ENCODE measurements around the gene PROSER2. TPM values are rescaled to one million over a fixed set of nuclear protein-coding genes. Genes with fewer than 3 reads are reported as not detected.

The PROSER2 gene
- polyA plus RNA-seq, 3 donors: 1.2 to 2.2 (median 2.0) TPM

- Mint-ChIP-seq H3K4me3 (no peak overlapping the region), H3K4me1 (peaks cover 10% of the 10 kb centered on the region), H3K27me3 (ENCODE audit: low read depth in 3 of 3) (peaks cover 0 to 4% (median 4%) of the 10 kb centered on the region in 3 donors), H3K36me3 (no peaks in the 10 kb centered on the region), H3K27ac (no peak overlapping the region), H3K9me3 (peaks cover 0 to 3% (median 0%) of the 10 kb centered on the region in 7 donors)
- Histone ChIP-seq H4K20me1 (ENCODE audit: insufficient read depth, low read length) (no peaks in the 10 kb centered on the region), H3K4me1 (ENCODE audit: control insufficient read depth in 1 of 2, insufficient read depth in 2 of 2, low read length in 2 of 2) (peaks cover 0 to 8% of the 10 kb centered on the region in 2 donors), H3K79me2 (ENCODE audit: insufficient read depth, low read length) (no peaks in the 10 kb centered on the region), H3K4me3 (replicated peaks in 1 of 3; ENCODE audit: low read depth in 2 of 3, low read length in 3 of 3) (no peak overlapping the region), H3K27me3 (ENCODE audit: control insufficient read depth in 2 of 2, insufficient read depth in 2 of 2, low read length in 2 of 2) (no peaks in the 10 kb centered on the region), H3K36me3 (replicated peaks in 1 of 2; ENCODE audit: control insufficient read depth in 1 of 2, insufficient read depth in 2 of 2, low read length in 2 of 2) (no peaks in the 10 kb centered on the region), H2AFZ (ENCODE audit: insufficient read depth, low read depth, low read length, poor library complexity, severe bottlenecking) (no peak overlapping the region), H3K9ac (ENCODE audit: insufficient read depth, low read length, poor library complexity, severe bottlenecking) (no peak overlapping the region), H3K4me2 (replicated peaks; ENCODE audit: extremely low read depth, low read length, poor library complexity, severe bottlenecking) (no peak overlapping the region), H3K27ac (ENCODE audit: low read depth in 1 of 2, low read length in 2 of 2) (no peak overlapping the region), H3K9me3 (replicated peaks in 1 of 2; ENCODE audit: control insufficient read depth in 1 of 2, insufficient read depth in 1 of 2, low read length in 2 of 2) (no peaks in the 10 kb centered on the region)
- DNase-seq: no peak
- intact Hi-C loops (cut with micrococcal nuclease): loop anchor here in 1 of 2 donors (5.0 kb wide), 1 partner anchor 186 kb away; no protein-coding TSS in a partner anchor
- TF ChIP-seq CTCF (IDR thresholded peaks at IDR 0.05): no peak
- WGBS (ENCODE audit: insufficient coverage): no CpG with 5 or more reads among the region's 2 CpGs
Observed at GRCh38 chr10:11796474-11796873, 26.7 kb upstream of the PROSER2 start.

- Histone ChIP-seq H3K4me3 (replicated peaks in 1 of 3; ENCODE audit: low read depth in 2 of 3, low read length in 3 of 3) (no peak overlapping the region), H2AFZ (ENCODE audit: insufficient read depth, low read depth, low read length, poor library complexity, severe bottlenecking) (no peak overlapping the region), H3K79me2 (ENCODE audit: insufficient read depth, low read length) (no peaks in the 10 kb centered on the region), H3K9ac (ENCODE audit: insufficient read depth, low read length, poor library complexity, severe bottlenecking) (no peak overlapping the region), H4K20me1 (ENCODE audit: insufficient read depth, low read length) (no peaks in the 10 kb centered on the region), H3K4me2 (replicated peaks; ENCODE audit: extremely low read depth, low read length, poor library complexity, severe bottlenecking) (no peak overlapping the region), H3K4me1 (ENCODE audit: control insufficient read depth in 1 of 2, insufficient read depth in 2 of 2, low read length in 2 of 2) (peaks cover 0 to 8% of the 10 kb centered on the region in 2 donors), H3K27me3 (ENCODE audit: control insufficient read depth in 2 of 2, insufficient read depth in 2 of 2, low read length in 2 of 2) (no peaks in the 10 kb centered on the region), H3K9me3 (replicated peaks in 1 of 2; ENCODE audit: control insufficient read depth in 1 of 2, insufficient read depth in 1 of 2, low read length in 2 of 2) (no peaks in the 10 kb centered on the region), H3K27ac (ENCODE audit: low read depth in 1 of 2, low read length in 2 of 2) (no peak overlapping the region), H3K36me3 (replicated peaks in 1 of 2; ENCODE audit: control insufficient read depth in 1 of 2, insufficient read depth in 2 of 2, low read length in 2 of 2) (no peaks in the 10 kb centered on the region)
- intact Hi-C loops (cut with micrococcal nuclease): loop anchor here in 1 of 2 donors (5.0 kb wide), 1 partner anchor 185 kb away; no protein-coding TSS in a partner anchor
- no peak overlapping the region for H3K4me3 Mint-ChIP-seq
- WGBS (ENCODE audit: insufficient coverage): 95% methylated on average over 5 of the region's 10 CpGs
- DNase-seq: no peak
- peaks cover 0 to 4% (median 2%) of the 10 kb centered on the region in 3 donors for H3K27me3 Mint-ChIP-seq (ENCODE audit: low read depth in 3 of 3)
- no peak overlapping the region for H3K27ac Mint-ChIP-seq
- no peak for TF ChIP-seq CTCF (IDR thresholded peaks at IDR 0.05)
- peaks cover 10% of the 10 kb centered on the region for H3K4me1 Mint-ChIP-seq
- no peaks in the 10 kb centered on the region for H3K36me3 Mint-ChIP-seq
- peaks cover 0 to 3% (median 0%) of the 10 kb centered on the region in 7 donors for H3K9me3 Mint-ChIP-seq
Observed at GRCh38 chr10:11797281-11797680, 25.9 kb upstream of the PROSER2 start.

Measured in CD14-positive monocyte (primary cell).